Measurements from ENCODE around the gene MTR. TPM values are rescaled to one million over a fixed set of nuclear protein-coding genes. Genes with fewer than 3 reads are reported as not detected.

Gene MTR
- total RNA-seq, 1 experiment from 2014 or later = 35.5 TPM

DNA sequence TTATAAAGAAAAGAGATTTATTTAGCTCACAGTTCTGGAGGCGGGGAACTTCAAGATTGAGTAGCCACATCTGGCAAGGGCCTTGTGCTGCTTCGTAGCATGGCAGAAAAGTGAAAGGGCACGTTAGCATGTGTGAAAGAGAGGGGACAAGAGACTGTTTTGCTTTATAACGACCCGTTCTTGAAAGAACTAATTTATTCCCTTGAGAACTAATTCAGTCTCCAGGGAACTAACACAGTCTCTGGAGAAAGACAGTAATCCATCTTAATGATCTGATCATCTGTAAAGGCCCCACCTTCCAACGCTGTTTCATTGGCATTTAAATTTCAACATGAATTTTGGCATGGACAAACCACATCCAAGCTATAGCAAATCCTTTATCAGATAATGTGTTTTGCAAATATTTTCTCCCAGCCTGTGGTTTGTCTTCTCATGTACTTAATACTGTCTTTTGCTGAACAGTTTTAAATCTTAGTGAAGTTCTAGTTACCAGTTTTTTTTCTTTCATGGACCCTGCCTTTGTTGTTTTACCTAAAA lies 26.1 kb downstream of the MTR start:
- no peaks in the 10 kb centered on the region for H3K27me3 ChIP-seq (ENCODE audit: insufficient read depth, low read length)
- no peak overlapping the region for H2AFZ ChIP-seq (ENCODE audit: low read length)
- no peak overlapping the region for H3K23ac ChIP-seq (ENCODE audit: insufficient read length, low read depth, low read length)
- H3K4me2 ChIP-seq (ENCODE audit: insufficient read depth, insufficient read length, low read length) = no peak overlapping the region
- no peak overlapping the region for H2BK20ac ChIP-seq (ENCODE audit: low read depth, low read length, poor library complexity, severe bottlenecking)
- H4K20me1 ChIP-seq (ENCODE audit: control insufficient read depth, insufficient read depth, insufficient read length) = no peaks in the 10 kb centered on the region
- H3K27me3 Mint-ChIP-seq (ENCODE audit: low read depth) = no peaks in the 10 kb centered on the region
- H3K27ac Mint-ChIP-seq = no peak overlapping the region
- peaks cover 11 to 20% (median 20%) of the 10 kb centered on the region in 3 experiments; a peak in 6 of 7 replicates for H3K36me3 Mint-ChIP-seq (ENCODE audit: insufficient read depth in 1 of 3, low read depth in 3 of 3)
- H2BK15ac ChIP-seq (ENCODE audit: low read depth, low read length) = no peak overlapping the region
- H2BK120ac ChIP-seq (ENCODE audit: low read depth, low read length, poor library complexity, severe bottlenecking) = no peak overlapping the region
- H2BK5ac ChIP-seq (ENCODE audit: insufficient read length, low read length) = no peak overlapping the region
- no peak overlapping the region for H4K91ac ChIP-seq (ENCODE audit: insufficient read length, low read depth, low read length)
- H3K9me3 ChIP-seq (ENCODE audit: control insufficient read depth, low read depth, low read length) = no peaks in the 10 kb centered on the region
- H3T11ph ChIP-seq (ENCODE audit: low read length) = no peak overlapping the region
- no peak overlapping the region for H3K4me3 Mint-ChIP-seq
- H3K79me1 ChIP-seq (ENCODE audit: insufficient read depth, low read depth, low read length, poor library complexity, severe bottlenecking) = peaks cover 2% of the 10 kb centered on the region
- no peak overlapping the region for H2AK5ac ChIP-seq (ENCODE audit: insufficient read length, low read length)
- no peak overlapping the region for H3K9ac ChIP-seq (ENCODE audit: extremely low read depth, insufficient read length, low read length)
- no peak overlapping the region for H3K14ac ChIP-seq (ENCODE audit: insufficient read depth, low read length)
- no peak for TF ChIP-seq CTCF (conservative IDR thresholded peaks at IDR 0.05)
- no peaks in the 10 kb centered on the region for H3K4me1 ChIP-seq (ENCODE audit: insufficient read depth, low read length)
- no peaks in the 10 kb centered on the region for H3K79me2 ChIP-seq (ENCODE audit: insufficient read depth, low read length)
- H3K56ac ChIP-seq (ENCODE audit: insufficient read length, low read depth, low read length) = no peak overlapping the region
- no peaks in the 10 kb centered on the region for H3K23me2 ChIP-seq (ENCODE audit: insufficient read length, low read depth, low read length, poor library complexity, severe bottlenecking)
- H3K9me3 Mint-ChIP-seq = no peaks in the 10 kb centered on the region
- H3K4ac ChIP-seq (ENCODE audit: low read depth, low read length) = no peak overlapping the region
- H2BK12ac ChIP-seq (ENCODE audit: insufficient read length, low read depth, low read length) = no peak overlapping the region
- no CpG with 5 or more reads among the region's 6 CpGs for WGBS (ENCODE audit: extremely low coverage, insufficient read length, low lambda C conversion rate)
- no peaks in the 10 kb centered on the region for H3K4me1 Mint-ChIP-seq
- DNase-seq = no peak
- H4K5ac ChIP-seq (ENCODE audit: insufficient read length, low read depth, low read length) = no peak overlapping the region
- H4K8ac ChIP-seq (replicated peaks; ENCODE audit: insufficient read length, low read depth, low read length) = no peak overlapping the region
- no peak overlapping the region for H3K18ac ChIP-seq (ENCODE audit: insufficient read length, low read depth, low read length)
- H3K27ac ChIP-seq (ENCODE audit: insufficient read length, low read depth, low read length) = no peak overlapping the region
